DOHH2 (cell line): ENCODE measurements around the gene KLHL40.

Experiments
- CTCF ChIP-seq: fragments of 200-600 bp; sonication (generic); IDR thresholded peaks from one replicate; pipeline ENCODE4 v1.5.1; 2014; ENCODE audit warnings: antibody characterized with exemption, mild to moderate bottlenecking, low read depth, low read length; ENCODE audit not compliant: poor library complexity, severe bottlenecking
- EZH2phosphoT487 ChIP-seq: fragments of 200-600 bp; sonication (generic); IDR thresholded peaks from 2 replicates; pipeline ENCODE4 v1.6.1; 2017; ENCODE audit warnings: borderline replicate concordance, mild to moderate bottlenecking, antibody characterized with exemption, low read length, moderate library complexity, mixed read lengths

DNA sequence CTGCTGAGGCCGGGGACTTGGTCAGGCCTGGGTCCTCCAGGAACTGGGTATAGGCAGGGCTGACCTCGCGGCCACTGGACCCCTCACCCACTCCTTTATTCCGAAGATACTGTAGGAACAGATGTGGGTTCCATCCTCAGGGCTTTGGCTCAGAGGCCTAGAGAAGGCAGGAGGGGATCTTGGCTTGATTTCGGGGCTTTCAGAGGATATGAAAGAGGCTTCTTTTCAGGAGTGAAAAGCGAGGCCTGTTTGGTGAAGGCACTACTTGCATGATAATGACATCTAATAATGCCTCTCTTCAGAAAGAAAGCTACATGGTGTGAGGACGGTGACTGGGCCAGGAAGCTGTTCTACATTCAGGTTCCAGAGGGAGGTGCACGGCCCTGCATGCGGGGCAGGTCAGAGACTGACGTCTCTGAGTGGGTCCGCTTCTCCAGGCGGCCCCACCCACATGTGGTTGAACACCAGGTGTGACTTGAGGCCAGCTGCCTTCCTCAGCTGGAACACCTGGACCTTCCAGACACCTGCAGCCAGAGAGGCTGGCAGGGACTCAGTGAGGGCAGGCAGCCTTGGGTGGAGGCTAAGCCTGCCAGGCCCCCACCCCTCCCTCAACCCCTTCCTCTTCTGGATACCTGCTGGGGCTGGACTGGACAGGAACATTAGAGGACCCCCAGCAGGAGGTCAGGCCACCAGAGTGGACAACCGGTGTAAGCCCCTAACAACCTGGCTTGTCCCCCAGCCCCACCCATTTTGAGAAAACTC is 48.3 kb downstream of the KLHL40 start:
- TF ChIP-seq CTCF (no peak), EZH2phosphoT487 (no peak)
